Left lung (tissue), 10 donors: ENCODE data around the gene RPS27A. TPM values are rescaled to one million over a fixed set of nuclear protein-coding genes. Genes with fewer than 3 reads are reported as not detected.

Experiments
- ATAC-seq: fragments of 200-7000 bp; cut with Tn5 transposase; one replicate; pipeline ENCODE4 v1.9.1; 2020; ENCODE audit warnings: moderate library complexity
- DNase-seq, 4 donors: peaks; one replicate each; pipeline ENCODE4 v3.0.0-alpha.2; 2013 to 2020
- H3K27ac ChIP-seq, 2 donors: fragments of 200-600 bp; sonication (generic) in 1 of 2; one replicate each; pipeline versions ENCODE4 v1.5.0 to v1.8.0; 2020 to 2021
- H3K27me3 ChIP-seq, 2 donors: fragments of 200-600 bp; sonication (generic) in 1 of 2; one replicate each; pipeline versions ENCODE4 v1.5.0 to v1.8.0; 2020 to 2021
- H3K36me3 ChIP-seq, 2 donors: fragments of 200-600 bp; sonication (generic) in 1 of 2; one replicate each; pipeline versions ENCODE4 v1.5.0 to v1.8.0; 2020 to 2021
- H3K4me1 ChIP-seq, 2 donors: fragments of 200-600 bp; one replicate each; pipeline ENCODE4 v1.8.0; 2021
- H3K4me3 ChIP-seq, 2 donors: fragments of 200-600 bp; sonication (generic) in 1 of 2; one replicate each; pipeline versions ENCODE4 v1.5.0 to v1.8.0; 2020 to 2021; ENCODE audit warnings: mild to moderate bottlenecking in 1 of 2
- H3K9me3 ChIP-seq, 2 donors: fragments of 200-600 bp; sonication (generic) in 1 of 2; one replicate each; pipeline versions ENCODE4 v1.5.0 to v1.8.0; 2020 to 2021
- CTCF ChIP-seq, 2 donors: fragments of 200-600 bp; sonication (generic) in 1 of 2; IDR thresholded peaks; one replicate each; pipeline versions ENCODE4 v1.5.0 to v1.8.0; 2021; ENCODE audit warnings: antibody characterized with exemption in 2 of 2
- intact Hi-C, 2 donors: fragments of 100-400 bp; cut with DNase I; formaldehyde crosslinking; loops; one replicate each; pipeline versions ENCODE4 v1.11.2 to v1.14.2; 2022
- polyA plus RNA-seq, 6 donors: library from polyadenylated mRNA; unstranded; fragments of 120-200 nt; gene quantifications; one replicate each; pipeline ENCODE4 v1.2.1, GENCODE V29; 2013; ENCODE audit not compliant: insufficient read length in 6 of 6
- total RNA-seq, 2 donors: library from RNA; stranded (reverse); fragmentation: NEBNext Ultra II Directional; extraction: Animal tissue kit (Norgen Biotek cat#: 25700); gene quantifications; one replicate each; pipeline ENCODE4 v1.2.1, GENCODE V29; 2021
- donor health status: DM: no; HTN: yes; CAD: no.
- donor health status: DM: no; HTN: no; CAD: no.

Gene RPS27A
- total and polyA plus RNA-seq, 8 donors: 703 to 2,515 (median 2,288) TPM

- Histone ChIP-seq H3K9me3 (peaks cover 0 to 15% of the 10 kb centered on the region in 2 donors), H3K4me1 (no peaks in the 10 kb centered on the region), H3K4me3 (no peak overlapping the region), H3K36me3 (peaks cover 0 to 6% of the 10 kb centered on the region in 2 donors), H3K27me3 (no peaks in the 10 kb centered on the region), H3K27ac (no peak overlapping the region)
- intact Hi-C loops: no loop called here
- DNase-seq (no peak), ATAC-seq (no peak)
- TF ChIP-seq CTCF (IDR thresholded peaks at IDR 0.05): no peak
Observed at GRCh38 chr2:55200416-55200815, 32.1 kb upstream of the RPS27A start.

DNA sequence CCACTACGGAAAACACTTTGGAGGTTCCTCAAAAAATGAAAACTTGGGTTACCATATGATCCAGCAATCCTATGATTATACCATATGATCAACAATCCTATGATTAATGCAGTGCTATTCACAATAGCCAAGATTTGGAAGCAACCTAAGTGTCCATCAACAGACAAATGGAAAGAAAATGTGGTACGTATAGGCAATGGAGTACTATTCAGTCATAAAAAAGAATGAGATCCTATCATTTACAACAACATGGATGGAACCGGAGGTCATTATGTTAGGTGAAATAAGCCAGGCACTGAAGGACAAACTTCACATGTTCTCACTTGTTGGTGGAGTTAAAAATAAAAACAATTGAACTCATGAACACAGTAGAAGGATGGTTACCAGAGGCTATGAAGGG is 28.0 kb upstream of the RPS27A start:
- no peak for TF ChIP-seq CTCF (IDR thresholded peaks at IDR 0.05)
- no peaks in the 10 kb centered on the region for H3K4me1 ChIP-seq
- H3K4me3 ChIP-seq: no peak overlapping the region
- peaks cover 0 to 15% of the 10 kb centered on the region in 2 donors for H3K9me3 ChIP-seq
- no peak overlapping the region for H3K27ac ChIP-seq
- intact Hi-C loops: no loop called here
- no peak for DNase-seq
- peaks cover 0 to 6% of the 10 kb centered on the region in 2 donors for H3K36me3 ChIP-seq
- no peak for ATAC-seq
- H3K27me3 ChIP-seq: no peaks in the 10 kb centered on the region

GRCh38 chr2:55204950-55205349 is 27.5 kb upstream of the RPS27A start:
- no peak overlapping the region for H3K27ac ChIP-seq
- no peaks in the 10 kb centered on the region for H3K27me3 ChIP-seq
- peaks cover 0 to 15% of the 10 kb centered on the region in 2 donors for H3K9me3 ChIP-seq
- TF ChIP-seq CTCF (IDR thresholded peaks at IDR 0.05): no peak
- no peaks in the 10 kb centered on the region for H3K4me1 ChIP-seq
- H3K4me3 ChIP-seq: no peak overlapping the region
- H3K36me3 ChIP-seq: peaks cover 0 to 6% of the 10 kb centered on the region in 2 donors
- intact Hi-C loops: no loop called here
- no peak for ATAC-seq
- DNase-seq: no peak

DNA sequence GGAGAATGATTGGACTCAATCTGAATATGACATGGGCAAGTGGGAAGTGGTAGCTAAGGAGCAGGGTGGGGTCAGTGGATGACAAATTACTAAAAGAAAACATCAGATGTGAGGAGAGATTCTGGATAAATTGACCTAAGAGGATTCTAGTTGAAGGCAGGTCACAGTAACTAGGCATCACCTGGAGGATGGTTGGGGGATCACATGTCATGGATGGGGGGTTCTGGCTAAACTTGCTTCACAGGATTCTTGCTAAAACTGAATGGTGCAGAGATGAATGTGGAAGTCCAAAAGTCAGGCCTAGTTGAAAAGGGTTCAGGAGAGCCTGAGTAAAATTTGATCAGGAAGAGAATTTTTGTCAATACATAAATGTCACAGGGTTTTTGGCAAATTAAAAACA is 18.7 kb upstream of the RPS27A start:
- intact Hi-C loops: no loop called here
- Histone ChIP-seq H3K4me1 (no peaks in the 10 kb centered on the region), H3K27ac (no peak overlapping the region), H3K4me3 (no peak overlapping the region), H3K27me3 (no peaks in the 10 kb centered on the region), H3K9me3 (no peaks in the 10 kb centered on the region), H3K36me3 (no peaks in the 10 kb centered on the region)
- TF ChIP-seq CTCF (IDR thresholded peaks at IDR 0.05): no peak
- DNase-seq (no peak), ATAC-seq (no peak)

DNA sequence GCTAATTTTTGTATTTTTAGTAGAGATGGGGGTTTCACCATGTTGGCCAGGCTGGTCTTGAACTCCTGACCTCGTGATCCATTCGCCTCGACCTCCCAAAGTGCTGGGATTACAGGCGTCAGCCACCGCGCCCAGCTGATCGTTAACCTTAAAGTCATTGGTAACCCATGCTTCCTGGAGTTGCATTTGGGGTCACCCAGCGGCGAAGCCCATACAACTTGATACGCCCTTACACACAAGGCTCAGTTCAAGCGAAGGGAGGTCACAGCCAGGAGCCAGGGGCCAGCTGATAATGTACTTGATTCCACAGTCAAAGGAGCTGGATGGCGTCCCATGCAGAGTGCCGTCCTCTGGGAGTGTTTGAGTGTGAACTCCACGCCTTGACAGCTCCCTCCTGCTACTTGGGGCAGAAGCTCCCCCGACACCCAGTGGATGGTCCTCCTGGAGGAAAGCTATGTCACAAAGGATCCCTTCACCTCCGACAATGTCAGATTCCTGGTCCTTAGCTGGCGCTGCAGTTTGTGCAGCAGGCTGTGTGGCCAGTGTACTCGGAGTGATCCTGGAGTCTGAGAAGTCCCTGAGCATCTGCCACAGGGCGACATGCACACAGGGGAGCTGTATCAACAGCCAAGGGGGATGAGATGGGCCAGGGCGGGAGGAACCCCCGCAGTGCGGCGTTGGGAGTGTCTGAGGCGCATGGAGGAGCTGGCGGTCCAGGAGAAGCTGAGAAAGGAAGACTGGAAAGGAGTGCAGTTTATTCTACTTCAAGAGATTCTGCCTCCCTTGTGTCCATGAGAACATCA is 8.3 kb upstream of the RPS27A start:
- intact Hi-C loops: no loop called here
- Histone ChIP-seq H3K27me3 (no peaks in the 10 kb centered on the region), H3K4me1 (peaks cover 0 to 30% of the 10 kb centered on the region in 2 donors), H3K27ac (peak overlapping the region; percentile 93 to 94), H3K4me3 (peak overlapping the region; percentile 60 to 68), H3K9me3 (no peaks in the 10 kb centered on the region), H3K36me3 (no peaks in the 10 kb centered on the region)
- ATAC-seq: no peak
- no peak for DNase-seq
- TF ChIP-seq CTCF (IDR thresholded peaks at IDR 0.05): no peak
